Liver (tissue), 3 donors: ENCODE data around the gene ZFP36L1.
A peak's percentile ranks its signal among the peaks of the same experiment; 100 is the strongest.

Experiments
- FOXA1 ChIP-seq: IDR thresholded peaks from 2 replicates; pipeline ENCODE4 v1.6.1; 2016; ENCODE audit warnings: antibody characterized with exemption
- GABPA ChIP-seq, 2 donors: IDR thresholded peaks in 1 of 2; conservative IDR thresholded peaks in 1 of 2; 2 replicates each; pipeline ENCODE4 v1.6.1; 2016; ENCODE audit warnings: antibody characterized with exemption in 2 of 2, mild to moderate bottlenecking in 1 of 2, moderate library complexity in 1 of 2
- RAD21 ChIP-seq, 2 donors: IDR thresholded peaks; 2 replicates each; pipeline ENCODE4 v1.6.1; 2016; ENCODE audit warnings: antibody characterized with exemption in 2 of 2, mild to moderate bottlenecking in 2 of 2
- RXRA ChIP-seq, 2 donors: IDR thresholded peaks; 2 replicates each; pipeline ENCODE4 v1.6.1; 2017 to 2018; ENCODE audit warnings: antibody characterized with exemption in 2 of 2, mild to moderate bottlenecking in 1 of 2
- TAF1 ChIP-seq: conservative IDR thresholded peaks from 2 replicates; pipeline ENCODE4 v1.6.1; 2016; ENCODE audit warnings: antibody characterized with exemption, mild to moderate bottlenecking
- TF ChIP-seq, protein P1 (sequence below): fragments of 150-350 bp; IDR thresholded peaks from 2 replicates; pipeline ENCODE4 v1.5.1; 2017; ENCODE audit warnings: improper control_type of control experiment, low read depth, low read length; ENCODE audit not compliant: missing input control
- TF ChIP-seq, protein P2 (sequence below): IDR thresholded peaks from 2 replicates; pipeline ENCODE4 v1.6.1; 2016; ENCODE audit warnings: antibody characterized with exemption, mild to moderate bottlenecking
- TF ChIP-seq, protein P3 (sequence below): IDR thresholded peaks from 2 replicates; pipeline ENCODE4 v1.6.1; 2016; ENCODE audit warnings: antibody characterized with exemption
- TF ChIP-seq, protein P4 (sequence below): IDR thresholded peaks from 2 replicates; pipeline ENCODE4 v1.6.1; 2016; ENCODE audit warnings: antibody characterized with exemption
- donor health status: healthy.
- donor health status: healthy.

DNA sequence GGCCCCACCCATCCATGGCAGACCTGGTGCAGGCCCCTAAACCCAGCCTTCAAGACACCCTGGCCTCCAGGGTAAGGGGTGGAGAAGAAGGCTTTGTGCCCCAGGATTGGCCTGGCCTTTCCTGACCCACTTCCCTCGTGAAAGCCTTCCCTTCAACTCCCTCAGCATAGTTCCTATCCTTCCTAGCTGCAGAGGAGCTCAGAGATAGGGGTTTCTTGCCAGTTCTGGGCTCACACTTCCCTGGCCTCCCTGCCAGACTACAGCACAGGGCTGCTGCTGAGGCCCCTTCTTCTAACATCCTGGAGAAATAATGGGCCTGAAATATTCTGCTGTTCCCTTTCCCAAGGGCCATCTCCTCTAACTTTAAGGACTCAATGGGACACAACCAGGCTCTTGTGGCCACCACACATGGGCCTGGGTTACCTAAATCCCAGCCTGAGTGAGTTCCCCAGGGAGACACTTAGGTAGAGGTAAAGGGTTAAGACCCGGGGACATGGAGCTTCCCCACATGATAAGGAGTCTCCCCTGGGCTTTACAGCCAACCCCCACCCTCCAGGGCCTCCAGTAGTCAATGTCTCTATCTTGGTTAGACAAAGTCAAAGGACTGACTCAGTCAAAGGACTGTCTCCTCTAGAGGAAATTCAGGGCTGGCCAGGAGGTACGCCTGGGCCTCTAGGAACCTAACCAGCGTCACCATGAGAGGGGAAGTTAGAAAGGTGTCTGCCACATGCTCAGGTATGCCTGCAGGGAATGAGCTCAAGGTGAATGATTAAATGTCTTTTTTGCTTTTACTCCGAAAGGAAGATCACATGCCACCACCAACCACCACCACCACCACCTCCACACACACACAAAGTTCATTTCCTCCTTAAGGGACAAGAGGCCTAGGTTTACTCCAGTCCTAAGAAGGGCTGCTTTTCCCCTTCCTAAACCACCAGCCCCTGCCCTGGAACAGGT lies 7.1 kb downstream of the ZFP36L1 start:
- TF ChIP-seq, protein P1, sequence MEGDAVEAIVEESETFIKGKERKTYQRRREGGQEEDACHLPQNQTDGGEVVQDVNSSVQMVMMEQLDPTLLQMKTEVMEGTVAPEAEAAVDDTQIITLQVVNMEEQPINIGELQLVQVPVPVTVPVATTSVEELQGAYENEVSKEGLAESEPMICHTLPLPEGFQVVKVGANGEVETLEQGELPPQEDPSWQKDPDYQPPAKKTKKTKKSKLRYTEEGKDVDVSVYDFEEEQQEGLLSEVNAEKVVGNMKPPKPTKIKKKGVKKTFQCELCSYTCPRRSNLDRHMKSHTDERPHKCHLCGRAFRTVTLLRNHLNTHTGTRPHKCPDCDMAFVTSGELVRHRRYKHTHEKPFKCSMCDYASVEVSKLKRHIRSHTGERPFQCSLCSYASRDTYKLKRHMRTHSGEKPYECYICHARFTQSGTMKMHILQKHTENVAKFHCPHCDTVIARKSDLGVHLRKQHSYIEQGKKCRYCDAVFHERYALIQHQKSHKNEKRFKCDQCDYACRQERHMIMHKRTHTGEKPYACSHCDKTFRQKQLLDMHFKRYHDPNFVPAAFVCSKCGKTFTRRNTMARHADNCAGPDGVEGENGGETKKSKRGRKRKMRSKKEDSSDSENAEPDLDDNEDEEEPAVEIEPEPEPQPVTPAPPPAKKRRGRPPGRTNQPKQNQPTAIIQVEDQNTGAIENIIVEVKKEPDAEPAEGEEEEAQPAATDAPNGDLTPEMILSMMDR = no peak
- TF ChIP-seq TAF1 (no peak), GABPA (IDR thresholded peaks at IDR 0.05 in 1 of 2, conservative IDR thresholded peaks at IDR 0.05 in 1 of 2) (no peak), RAD21 (IDR thresholded peaks at IDR 0.05) (peak in 1 of 2 donors; percentile 17), RXRA (IDR thresholded peaks at IDR 0.05) (peak in 1 of 2 donors; percentile 13), FOXA1 (no peak)
- TF ChIP-seq, protein P2, sequence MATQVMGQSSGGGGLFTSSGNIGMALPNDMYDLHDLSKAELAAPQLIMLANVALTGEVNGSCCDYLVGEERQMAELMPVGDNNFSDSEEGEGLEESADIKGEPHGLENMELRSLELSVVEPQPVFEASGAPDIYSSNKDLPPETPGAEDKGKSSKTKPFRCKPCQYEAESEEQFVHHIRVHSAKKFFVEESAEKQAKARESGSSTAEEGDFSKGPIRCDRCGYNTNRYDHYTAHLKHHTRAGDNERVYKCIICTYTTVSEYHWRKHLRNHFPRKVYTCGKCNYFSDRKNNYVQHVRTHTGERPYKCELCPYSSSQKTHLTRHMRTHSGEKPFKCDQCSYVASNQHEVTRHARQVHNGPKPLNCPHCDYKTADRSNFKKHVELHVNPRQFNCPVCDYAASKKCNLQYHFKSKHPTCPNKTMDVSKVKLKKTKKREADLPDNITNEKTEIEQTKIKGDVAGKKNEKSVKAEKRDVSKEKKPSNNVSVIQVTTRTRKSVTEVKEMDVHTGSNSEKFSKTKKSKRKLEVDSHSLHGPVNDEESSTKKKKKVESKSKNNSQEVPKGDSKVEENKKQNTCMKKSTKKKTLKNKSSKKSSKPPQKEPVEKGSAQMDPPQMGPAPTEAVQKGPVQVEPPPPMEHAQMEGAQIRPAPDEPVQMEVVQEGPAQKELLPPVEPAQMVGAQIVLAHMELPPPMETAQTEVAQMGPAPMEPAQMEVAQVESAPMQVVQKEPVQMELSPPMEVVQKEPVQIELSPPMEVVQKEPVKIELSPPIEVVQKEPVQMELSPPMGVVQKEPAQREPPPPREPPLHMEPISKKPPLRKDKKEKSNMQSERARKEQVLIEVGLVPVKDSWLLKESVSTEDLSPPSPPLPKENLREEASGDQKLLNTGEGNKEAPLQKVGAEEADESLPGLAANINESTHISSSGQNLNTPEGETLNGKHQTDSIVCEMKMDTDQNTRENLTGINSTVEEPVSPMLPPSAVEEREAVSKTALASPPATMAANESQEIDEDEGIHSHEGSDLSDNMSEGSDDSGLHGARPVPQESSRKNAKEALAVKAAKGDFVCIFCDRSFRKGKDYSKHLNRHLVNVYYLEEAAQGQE = no peak
- TF ChIP-seq, protein P3, sequence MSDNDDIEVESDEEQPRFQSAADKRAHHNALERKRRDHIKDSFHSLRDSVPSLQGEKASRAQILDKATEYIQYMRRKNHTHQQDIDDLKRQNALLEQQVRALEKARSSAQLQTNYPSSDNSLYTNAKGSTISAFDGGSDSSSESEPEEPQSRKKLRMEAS = peak; percentile 48
- TF ChIP-seq, protein P4, sequence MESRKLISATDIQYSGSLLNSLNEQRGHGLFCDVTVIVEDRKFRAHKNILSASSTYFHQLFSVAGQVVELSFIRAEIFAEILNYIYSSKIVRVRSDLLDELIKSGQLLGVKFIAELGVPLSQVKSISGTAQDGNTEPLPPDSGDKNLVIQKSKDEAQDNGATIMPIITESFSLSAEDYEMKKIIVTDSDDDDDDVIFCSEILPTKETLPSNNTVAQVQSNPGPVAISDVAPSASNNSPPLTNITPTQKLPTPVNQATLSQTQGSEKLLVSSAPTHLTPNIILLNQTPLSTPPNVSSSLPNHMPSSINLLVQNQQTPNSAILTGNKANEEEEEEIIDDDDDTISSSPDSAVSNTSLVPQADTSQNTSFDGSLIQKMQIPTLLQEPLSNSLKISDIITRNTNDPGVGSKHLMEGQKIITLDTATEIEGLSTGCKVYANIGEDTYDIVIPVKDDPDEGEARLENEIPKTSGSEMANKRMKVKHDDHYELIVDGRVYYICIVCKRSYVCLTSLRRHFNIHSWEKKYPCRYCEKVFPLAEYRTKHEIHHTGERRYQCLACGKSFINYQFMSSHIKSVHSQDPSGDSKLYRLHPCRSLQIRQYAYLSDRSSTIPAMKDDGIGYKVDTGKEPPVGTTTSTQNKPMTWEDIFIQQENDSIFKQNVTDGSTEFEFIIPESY = no peak
